Ectodermal cell (in vitro differentiated cells): ENCODE results near the gene TXNIP.
"Not testable (repeated sequence)": the region's sequence is repeated elsewhere in the genome, so short reads cannot be mapped to it uniquely, and the experiment has no call there.

Source experiments
- H3K27ac ChIP-seq: 2 replicates; pipeline ENCODE4 v1.7.0; 2013; ENCODE audit warnings: mild to moderate bottlenecking, low read depth, low read length; ENCODE audit not compliant: insufficient read depth, poor library complexity, severe bottlenecking
- H3K27me3 ChIP-seq: 2 replicates; pipeline ENCODE4 v1.7.0; 2013; ENCODE audit warnings: mild to moderate bottlenecking, low read length; ENCODE audit not compliant: insufficient read depth, control insufficient read depth, poor library complexity, severe bottlenecking
- H3K36me3 ChIP-seq: one replicate; pipeline ENCODE4 v1.7.0; 2013; ENCODE audit warnings: low read length; ENCODE audit not compliant: control insufficient read depth, insufficient read depth
- H3K4me1 ChIP-seq: one replicate; pipeline ENCODE4 v1.7.0; 2013; ENCODE audit warnings: low read length; ENCODE audit not compliant: control insufficient read depth, insufficient read depth
- H3K4me3 ChIP-seq: 2 replicates; pipeline ENCODE4 v1.7.0; 2013; ENCODE audit warnings: low read depth, low read length, control low read depth; ENCODE audit not compliant: insufficient read depth
- H3K9me3 ChIP-seq: 2 replicates; pipeline ENCODE4 v1.7.0; 2013; ENCODE audit warnings: mild to moderate bottlenecking, low read length, moderate library complexity; ENCODE audit not compliant: control insufficient read depth
- WGBS, 2 experiments: methylation state at CpG; one replicate each; pipeline ENCODE4 v1.1.7; 2013; ENCODE audit warnings: missing lambda C conversion rate in 2 of 2; 5-methylcytosine and 5-hydroxymethylcytosine counted together

The TXNIP gene

GRCh38 chr1:146025787-146026495 is 29.6 kb upstream of the TXNIP start:
- not testable (repeated sequence) for H3K4me3 ChIP-seq, H3K36me3 ChIP-seq, H3K9me3 ChIP-seq, H3K4me1 ChIP-seq, H3K27ac ChIP-seq
- peaks cover 10% of the 10 kb centered on the region for H3K27me3 ChIP-seq
- WGBS, 2 experiments: 88 to 89% methylated on average over 2 of the region's 2 CpGs

- Histone ChIP-seq H3K4me1 (no peaks in the 10 kb centered on the region), H3K27ac (no peak overlapping the region), H3K36me3 (no peaks in the 10 kb centered on the region), H3K4me3 (no peak overlapping the region), H3K27me3 (peaks cover 44% of the 10 kb centered on the region), H3K9me3 (no peaks in the 10 kb centered on the region)
- 92% methylated on average over 3 to 6 of the region's 7 CpGs for WGBS, 2 experiments
These were observed 26.2 kb upstream of the TXNIP start for GRCh38 chr1:146022403-146023127.

GRCh38 chr1:146021622-146022402 is 25.4 kb upstream of the TXNIP start, which contains the start of gene HJV:
Gene HJV, minus strand, starts transcription at chr1:146021735. Its CDS starts 1,504 bp downstream, at chr1:146020231.
- Histone ChIP-seq H3K9me3 (no peaks in the 10 kb centered on the region), H3K27me3 (peaks cover 49% of the 10 kb centered on the region), H3K4me1 (no peaks in the 10 kb centered on the region), H3K27ac (no peak within 1 kb of the TSS), H3K4me3 (no peak within 1 kb of the TSS), H3K36me3 (no peaks in the 10 kb centered on the region)
- WGBS, 2 experiments: 88 to 90% methylated on average over 5 of the region's 5 CpGs

GRCh38 chr1:146021050-146021445 is 24.7 kb upstream of the TXNIP start:
- no peaks in the 10 kb centered on the region for H3K4me1 ChIP-seq
- H3K27ac ChIP-seq: no peak overlapping the region
- peaks cover 49% of the 10 kb centered on the region for H3K27me3 ChIP-seq
- no peaks in the 10 kb centered on the region for H3K9me3 ChIP-seq
- 75 to 93% methylated on average over 1 of the region's 1 CpG for WGBS, 2 experiments
- no peaks in the 10 kb centered on the region for H3K36me3 ChIP-seq
- no peak overlapping the region for H3K4me3 ChIP-seq

- peaks cover 49% of the 10 kb centered on the region for H3K27me3 ChIP-seq
- WGBS, 2 experiments: 88 to 90% methylated on average over 4 of the region's 4 CpGs
These were observed 24.0 kb upstream of the TXNIP start for GRCh38 chr1:146020058-146021049.

GRCh38 chr1:146019231-146020057 is 23.1 kb upstream of the TXNIP start:
- Histone ChIP-seq H3K27me3 (peaks cover 49% of the 10 kb centered on the region), H3K36me3 (no peaks in the 10 kb centered on the region), H3K4me1 (no peaks in the 10 kb centered on the region), H3K4me3 (peak overlapping the region; percentile 27), H3K27ac (no peak overlapping the region), H3K9me3 (no peaks in the 10 kb centered on the region)
- WGBS, 2 experiments: 42 to 45% methylated on average over 43 of the region's 43 CpGs

More at GRCh38 chr1:146020058-146021049, 24.0 kb upstream of the TXNIP start:
- Histone ChIP-seq H3K36me3 (no peaks in the 10 kb centered on the region), H3K27ac (no peak overlapping the region), H3K4me1 (no peaks in the 10 kb centered on the region), H3K4me3 (no peak overlapping the region), H3K9me3 (no peaks in the 10 kb centered on the region)

- Histone ChIP-seq H3K27me3 (peaks cover 48% of the 10 kb centered on the region), H3K4me1 (no peaks in the 10 kb centered on the region), H3K27ac (no peak overlapping the region), H3K4me3 (no peak overlapping the region), H3K9me3 (no peaks in the 10 kb centered on the region), H3K36me3 (no peaks in the 10 kb centered on the region)
- 80 to 82% methylated on average over 1 of the region's 1 CpG for WGBS, 2 experiments
These were observed 20.5 kb upstream of the TXNIP start for GRCh38 chr1:146016891-146017290.

- H3K36me3 ChIP-seq: no peaks in the 10 kb centered on the region
- H3K9me3 ChIP-seq: no peaks in the 10 kb centered on the region
- no peak overlapping the region for H3K4me3 ChIP-seq
- WGBS, 2 experiments: 84 to 92% methylated on average over 6 of the region's 6 CpGs
- H3K27me3 ChIP-seq: peaks cover 15% of the 10 kb centered on the region
- H3K27ac ChIP-seq: no peak overlapping the region
- H3K4me1 ChIP-seq: no peaks in the 10 kb centered on the region
These were observed 17.2 kb upstream of the TXNIP start for GRCh38 chr1:146013559-146013922.
